AG20443 (cell line): Measurements from ENCODE around the gene KCNT1.

ENCODE experiments used
- DNase-seq: peaks from one replicate; pipeline ENCODE4 v3.0.0; 2012; ENCODE audit warnings: low spot score, mixed read lengths

KCNT1 gene

DNA sequence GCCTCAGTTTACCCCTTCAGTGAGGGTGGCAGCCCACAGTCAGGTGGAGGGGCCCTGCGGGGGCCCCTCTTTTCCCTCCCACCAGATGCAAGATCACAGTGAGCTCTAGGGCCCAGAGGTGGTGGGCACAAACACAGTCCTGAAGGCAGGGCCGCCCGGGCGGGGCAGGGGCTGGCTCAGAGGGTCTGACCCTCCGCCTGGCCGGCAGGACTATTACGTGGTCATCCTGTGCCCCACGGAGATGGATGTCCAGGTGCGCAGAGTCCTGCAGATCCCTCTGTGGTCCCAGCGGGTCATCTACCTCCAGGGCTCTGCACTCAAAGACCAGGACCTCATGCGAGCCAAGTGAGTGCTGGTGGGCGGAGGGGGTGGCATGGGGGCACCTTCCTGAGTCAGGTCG, 63.4 kb downstream of the KCNT1 start:
- no peak for DNase-seq

DNA sequence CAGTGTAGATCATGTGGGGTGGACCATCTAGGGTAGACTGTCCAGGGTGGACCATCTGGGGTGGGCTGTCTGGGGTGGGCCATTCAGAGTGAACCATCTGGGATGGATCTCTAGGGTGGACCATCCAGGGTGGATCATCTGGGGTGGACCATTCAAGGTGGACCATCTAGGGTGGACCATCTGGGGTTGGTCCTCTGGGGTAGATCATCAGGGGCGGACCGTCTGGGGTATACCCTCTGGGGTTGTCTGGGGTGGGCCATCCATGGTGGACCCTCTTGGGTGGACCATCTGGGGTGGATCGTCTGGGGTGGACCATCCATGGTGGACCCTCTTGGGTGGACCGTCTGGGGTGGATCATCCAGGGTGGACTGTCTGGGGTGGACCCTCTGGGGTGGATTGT, 64.3 kb downstream of the KCNT1 start:
- DNase-seq, result no peak

DNA sequence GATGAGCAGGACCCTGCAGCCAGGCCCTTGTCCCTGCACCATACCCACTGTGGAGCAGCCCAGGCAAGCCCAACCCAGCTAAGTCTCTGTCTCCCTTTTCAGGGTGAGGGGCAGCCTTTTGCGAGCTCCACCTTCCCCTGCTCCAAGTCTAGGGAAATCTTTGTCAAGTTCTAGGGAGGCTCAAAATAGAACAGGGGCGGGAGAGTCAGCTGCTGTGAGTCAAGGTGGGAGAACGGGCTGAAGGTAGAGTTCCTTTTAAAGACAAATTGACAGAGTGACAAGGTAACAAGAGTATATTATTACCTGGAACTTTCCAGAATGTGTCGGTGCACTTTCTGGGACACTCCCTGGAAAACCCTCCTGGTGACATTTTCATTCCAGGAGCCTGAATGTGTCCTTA, 64.7 kb downstream of the KCNT1 start:
- no peak for DNase-seq

DNA sequence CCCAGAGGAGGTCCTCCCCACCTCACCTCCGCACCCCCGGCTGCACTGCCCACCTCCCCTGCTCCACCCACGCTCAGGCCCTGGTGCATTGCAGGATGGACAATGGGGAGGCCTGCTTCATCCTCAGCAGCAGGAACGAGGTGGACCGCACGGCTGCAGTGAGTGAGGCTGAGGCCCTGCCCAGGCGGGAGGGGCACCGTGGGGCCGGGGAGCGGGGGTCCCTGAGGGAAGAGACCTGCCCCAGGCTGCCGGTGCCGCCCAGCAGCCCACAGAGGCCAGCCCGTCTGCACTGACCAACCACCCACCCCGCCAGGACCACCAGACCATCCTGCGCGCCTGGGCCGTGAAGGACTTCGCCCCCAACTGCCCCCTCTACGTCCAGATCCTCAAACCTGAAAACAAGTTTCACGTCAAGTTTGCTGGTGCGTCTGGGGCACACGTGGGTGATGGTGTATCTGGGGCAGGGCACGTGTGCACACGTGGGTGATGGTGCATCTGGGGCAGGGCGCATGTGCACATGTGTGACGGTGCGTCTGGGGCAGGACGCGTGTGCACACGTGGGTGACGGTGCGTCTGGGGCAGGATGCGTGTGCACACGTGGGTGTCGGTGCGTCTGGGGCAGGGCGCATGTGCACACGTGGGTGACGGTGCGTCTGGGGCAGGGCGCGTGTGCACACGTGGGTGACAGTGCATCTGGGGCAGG, 66.7 kb downstream of the KCNT1 start:
- no peak for DNase-seq

DNA sequence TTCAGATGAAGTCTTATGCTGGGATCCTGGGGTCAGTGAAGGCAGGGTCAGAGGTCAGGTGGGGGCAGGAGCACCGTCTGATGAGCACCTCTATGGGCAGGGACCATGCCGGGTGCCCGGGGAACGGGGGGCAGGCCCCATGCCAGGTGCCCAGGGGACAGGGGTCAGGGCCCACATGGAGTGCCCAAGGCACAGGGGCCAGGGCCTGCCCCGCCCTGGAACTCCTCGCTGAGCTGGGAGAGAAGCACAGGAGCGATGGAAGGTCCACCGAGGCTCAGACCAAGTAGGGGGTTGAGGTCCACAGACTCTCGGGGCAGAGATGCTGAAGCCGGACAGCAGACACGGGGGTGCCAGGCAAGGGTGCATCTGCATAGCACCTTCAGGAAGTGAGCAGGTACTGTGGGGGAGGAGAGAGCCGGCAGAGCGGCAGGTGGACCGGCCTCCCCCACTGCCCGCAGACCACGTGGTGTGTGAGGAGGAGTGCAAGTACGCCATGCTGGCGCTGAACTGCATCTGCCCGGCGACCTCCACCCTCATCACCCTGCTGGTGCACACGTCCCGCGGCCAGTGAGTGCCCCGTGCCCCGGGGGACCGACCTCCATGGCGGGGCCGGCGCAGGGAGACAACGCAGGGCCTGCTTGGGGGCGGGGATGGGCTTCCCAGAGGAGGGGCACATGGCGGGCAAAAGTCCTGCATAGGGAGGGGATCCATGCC, 67.7 kb downstream of the KCNT1 start:
- DNase-seq, result no peak

DNA sequence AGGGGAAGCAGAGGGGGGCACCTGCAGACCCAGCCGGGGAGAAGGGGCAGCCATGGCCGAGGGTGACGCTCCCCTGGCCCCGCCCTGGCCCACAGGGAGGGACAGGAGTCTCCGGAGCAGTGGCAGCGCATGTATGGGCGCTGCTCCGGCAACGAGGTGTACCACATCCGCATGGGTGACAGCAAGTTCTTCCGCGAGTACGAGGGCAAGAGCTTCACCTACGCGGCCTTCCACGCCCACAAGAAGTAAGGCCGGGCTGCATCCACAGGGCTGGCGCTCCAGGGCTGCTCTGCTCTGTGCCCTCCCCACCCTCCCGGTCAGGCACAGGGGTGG, 68.2 kb downstream of the KCNT1 start:
- DNase-seq, result no peak

DNA sequence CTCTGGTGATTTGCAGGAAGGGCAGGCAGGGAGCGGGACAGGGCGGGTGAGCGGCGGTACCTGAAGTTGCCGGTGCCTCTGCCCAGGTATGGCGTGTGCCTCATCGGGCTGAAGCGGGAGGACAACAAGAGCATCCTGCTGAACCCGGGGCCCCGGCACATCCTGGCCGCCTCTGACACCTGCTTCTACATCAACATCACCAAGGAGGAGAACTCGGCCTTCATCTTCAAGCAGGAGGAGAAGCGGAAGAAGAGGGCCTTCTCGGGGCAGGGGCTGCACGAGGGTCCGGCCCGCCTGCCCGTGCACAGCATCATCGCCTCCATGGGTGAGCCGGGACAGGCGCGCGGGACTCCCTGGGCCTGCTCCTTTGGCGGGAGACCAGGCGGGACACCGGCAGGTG, 68.8 kb downstream of the KCNT1 start:
- DNase-seq, result no peak

DNA sequence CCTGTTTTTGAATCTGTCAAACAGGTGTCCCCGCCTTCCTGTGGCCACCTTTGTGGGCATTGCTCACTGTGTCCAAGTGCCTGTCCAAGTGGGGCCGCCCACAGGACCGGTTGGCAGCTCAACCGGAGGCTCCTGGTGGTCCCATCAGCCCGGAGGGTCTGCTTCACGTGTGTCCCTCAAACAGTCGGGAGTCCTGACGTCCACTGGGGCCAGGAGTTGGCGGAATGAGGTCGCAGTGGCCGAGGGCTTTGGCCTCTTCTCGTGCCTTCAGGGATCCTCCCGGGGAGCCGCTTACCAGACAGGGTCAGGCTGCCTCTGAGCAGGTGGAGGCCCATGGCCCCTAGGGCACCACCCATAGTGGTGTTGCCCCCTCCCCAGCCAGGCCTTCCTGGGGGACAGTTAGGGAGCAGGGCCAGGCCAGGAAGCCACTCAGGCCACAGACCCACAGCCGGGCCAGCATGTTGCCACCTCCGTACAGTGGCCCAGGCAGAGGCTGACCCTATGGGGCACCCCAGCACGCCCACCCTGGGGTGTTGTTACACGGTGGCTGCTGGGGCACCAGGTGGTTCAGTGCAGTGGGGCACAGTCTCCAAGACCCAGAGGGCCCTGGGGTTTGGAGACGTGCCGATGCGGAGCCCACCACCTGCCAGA, 69.5 kb downstream of the KCNT1 start:
- no peak for DNase-seq

DNA sequence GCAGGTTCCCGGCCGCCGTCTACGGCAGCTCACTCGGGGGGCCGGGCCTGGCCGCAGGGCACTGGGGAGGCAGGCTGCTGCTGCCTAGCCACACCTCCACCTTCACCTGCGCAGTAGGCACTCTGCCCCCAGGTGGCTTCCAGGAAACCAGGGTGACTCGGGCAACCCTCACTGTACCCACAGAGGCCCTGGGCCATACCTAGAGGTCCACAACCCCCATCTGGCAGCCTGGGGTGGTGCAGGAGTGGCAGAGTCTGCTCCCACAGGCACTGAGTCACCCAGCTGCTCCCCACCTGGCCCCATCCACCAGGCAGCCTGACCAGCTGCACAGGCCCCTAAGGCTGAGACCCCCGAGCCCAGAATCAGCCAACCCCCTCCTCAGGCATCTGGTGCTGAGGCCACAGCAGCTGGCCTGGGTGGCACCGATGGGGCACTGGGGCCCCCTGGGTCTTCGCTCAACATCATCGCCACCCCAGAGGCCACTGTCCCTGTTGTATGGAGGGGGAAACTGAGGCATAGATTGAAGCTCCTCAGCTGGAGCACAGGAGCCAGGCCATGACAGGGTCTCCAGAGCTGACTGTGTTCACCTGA, 70.2 kb downstream of the KCNT1 start:
- DNase-seq, result no peak

DNA sequence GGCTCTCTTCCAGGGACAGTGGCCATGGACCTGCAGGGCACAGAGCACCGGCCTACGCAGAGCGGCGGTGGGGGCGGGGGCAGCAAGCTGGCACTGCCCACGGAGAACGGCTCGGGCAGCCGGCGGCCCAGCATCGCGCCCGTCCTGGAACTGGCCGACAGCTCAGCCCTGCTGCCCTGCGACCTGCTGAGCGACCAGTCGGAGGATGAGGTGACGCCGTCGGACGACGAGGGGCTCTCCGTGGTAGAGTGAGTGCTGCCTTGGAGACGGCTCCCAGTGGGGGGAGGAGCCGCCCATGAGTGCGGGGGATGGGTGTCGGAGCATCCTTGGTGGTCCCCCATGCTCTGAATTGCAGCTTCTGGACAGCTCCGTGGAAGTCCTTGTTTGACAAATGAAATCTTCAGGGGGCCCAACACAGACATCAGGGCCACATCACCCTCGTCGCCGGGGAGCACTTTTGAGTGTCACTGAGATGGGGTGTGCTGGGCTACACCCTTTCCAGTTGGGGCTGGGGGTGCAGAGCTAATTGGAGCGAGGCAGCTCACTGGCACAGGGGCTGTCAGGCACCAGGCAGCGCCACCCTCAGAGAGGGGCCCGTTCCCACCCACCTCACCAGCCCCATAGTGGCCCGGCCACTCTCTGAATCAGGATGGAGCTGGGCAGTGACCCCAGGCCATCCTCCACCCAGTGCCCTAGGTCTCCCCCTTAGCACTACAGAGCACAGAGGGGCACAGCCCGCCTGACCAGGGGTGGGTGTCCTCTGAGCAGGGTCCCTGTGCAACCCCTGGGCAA, 70.9 kb downstream of the KCNT1 start:
- no peak for DNase-seq

DNA sequence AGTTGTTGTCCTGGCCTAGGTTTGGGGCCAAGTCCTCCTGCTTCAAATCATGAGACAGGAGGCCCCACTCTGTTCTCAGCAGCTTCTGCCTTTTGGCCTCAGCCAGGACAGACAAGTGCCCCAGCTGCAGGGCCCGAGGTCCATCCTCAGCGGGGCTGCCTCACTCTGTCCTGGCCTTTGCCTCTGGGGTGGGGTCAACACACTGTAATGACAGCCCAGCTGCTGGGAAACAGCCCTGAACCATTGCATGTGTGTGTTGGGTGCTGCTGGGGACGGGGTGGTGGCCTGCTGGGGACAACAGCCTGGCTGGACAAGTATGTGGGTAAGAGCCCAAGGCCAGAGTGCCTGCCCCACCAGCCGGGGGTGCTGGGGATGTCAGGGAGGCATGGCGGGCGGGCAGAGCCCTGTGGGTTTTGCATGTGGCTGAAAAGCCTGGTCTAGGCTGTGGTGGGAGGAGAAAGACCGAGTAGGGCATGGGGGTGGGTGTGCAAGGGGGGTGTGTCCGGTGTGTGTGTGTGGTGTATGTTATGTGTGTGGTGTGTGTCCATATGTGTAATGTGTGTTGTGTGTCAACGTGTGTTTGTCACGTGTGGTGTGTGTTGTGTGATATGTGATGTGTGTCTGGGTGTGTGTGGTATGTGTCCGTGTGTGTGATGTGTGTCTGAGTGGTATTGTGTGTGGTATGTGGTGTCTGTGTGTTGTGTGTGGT, 71.7 kb downstream of the KCNT1 start:
- no peak for DNase-seq

DNA sequence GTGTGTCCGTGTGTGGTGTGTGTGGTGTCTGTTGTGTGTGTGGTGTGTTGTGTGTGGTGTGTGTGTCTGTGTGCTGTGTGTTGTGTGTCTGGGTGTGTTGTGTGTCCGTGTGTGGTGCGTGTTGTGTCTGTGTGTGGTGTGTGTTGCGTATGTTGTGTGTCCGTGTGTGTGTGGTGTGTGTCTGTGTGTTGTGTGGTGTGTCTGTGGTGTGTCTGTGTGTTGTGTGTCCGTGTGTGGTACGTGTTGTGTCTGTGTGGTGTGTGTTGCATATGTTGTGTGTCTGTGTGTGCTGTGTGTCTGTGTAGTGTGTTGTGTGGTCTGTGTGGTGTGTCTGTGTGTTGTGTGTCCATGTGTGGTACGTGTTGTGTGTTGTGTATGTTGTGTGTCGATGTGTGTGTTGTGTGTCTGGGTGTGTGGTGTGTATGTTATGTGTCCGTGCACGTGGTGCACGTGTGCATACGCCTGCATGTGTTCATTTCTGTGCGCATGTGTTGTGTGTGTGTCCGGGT, 72.3 kb downstream of the KCNT1 start:
- no peak for DNase-seq

DNA sequence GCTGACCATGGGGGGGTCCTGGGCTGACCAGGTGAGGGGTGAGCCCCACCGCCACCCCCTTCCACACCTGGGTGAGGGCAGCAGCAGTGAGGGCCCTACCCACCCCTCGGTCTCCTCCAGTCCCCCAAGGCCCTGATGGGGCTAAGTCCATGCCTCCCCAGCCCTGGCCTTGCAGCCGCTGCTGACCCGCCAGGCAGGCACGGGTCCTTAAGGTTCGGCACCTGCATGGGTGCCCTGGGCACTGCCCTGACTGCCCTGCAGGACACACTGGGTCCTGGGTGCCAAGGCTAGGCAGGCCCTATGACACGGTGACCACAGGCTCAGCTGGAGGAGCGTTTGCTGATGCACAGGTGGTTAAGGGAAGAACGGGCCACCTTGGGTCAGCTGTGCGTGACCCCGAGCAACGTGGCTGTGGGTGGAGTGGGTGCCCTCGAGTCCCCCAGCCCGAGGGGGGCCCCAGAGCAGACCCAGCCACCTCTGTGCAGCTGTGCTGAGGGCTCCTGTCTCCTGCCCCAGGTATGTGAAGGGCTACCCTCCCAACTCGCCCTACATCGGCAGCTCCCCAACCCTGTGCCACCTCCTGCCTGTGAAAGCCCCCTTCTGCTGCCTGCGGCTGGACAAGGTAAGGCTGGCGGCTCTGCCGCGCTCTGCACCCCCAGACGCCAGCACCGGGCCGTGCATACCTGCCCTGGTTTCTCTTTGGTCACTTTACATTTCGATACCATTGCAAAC, 73.0 kb downstream of the KCNT1 start:
- no peak for DNase-seq

DNA sequence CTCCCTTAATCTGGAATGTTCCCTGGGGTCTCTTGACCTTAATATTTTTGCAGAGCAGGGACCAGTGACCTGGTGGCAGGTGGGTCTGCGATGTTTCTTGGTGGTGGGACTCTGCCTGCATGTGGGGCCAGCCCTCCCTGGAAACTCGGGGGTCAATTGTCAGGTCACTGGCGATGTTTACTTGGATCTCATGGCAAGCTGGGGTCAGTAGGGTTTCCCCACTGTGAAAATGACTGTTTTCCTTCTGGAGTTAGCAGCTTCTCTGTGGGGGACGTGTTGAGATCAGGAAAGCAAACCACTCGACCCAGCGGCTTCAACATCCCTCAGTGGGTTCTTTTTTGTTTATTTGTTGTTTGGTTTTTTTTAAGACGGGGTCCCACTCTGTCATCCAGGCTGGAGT, 73.9 kb downstream of the KCNT1 start:
- DNase-seq, result no peak

DNA sequence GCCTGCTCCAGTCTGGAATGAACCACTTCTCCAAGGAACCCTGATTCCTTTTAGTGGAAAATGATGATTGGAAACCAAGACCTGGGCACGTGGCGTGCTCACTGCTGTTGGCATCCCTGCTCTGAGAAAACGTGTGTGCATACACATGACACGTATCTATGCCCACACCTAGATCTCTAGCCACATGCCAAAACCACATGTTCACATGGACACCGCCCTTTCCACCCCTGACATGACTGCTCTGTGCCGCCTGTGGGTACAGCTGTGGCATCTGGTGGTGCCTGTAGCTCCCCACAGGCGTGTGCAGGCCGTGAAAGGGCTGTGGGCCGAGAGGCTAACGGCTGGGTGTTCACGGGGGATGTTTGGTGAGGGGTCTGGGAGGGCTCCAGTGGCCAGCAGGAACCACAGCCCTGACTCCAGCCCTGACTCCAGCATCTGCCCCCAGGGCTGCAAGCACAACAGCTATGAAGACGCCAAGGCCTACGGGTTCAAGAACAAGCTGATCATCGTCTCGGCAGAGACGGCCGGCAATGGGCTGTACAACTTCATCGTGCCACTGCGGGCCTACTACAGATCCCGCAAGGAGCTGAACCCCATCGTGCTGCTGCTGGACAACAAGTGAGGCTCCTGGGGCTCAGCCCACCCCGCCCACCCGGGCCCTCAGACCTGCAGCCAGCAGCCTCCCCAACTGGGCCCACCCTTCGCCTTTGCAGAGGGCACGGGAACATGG, 75.1 kb downstream of the KCNT1 start:
- DNase-seq, result no peak

DNA sequence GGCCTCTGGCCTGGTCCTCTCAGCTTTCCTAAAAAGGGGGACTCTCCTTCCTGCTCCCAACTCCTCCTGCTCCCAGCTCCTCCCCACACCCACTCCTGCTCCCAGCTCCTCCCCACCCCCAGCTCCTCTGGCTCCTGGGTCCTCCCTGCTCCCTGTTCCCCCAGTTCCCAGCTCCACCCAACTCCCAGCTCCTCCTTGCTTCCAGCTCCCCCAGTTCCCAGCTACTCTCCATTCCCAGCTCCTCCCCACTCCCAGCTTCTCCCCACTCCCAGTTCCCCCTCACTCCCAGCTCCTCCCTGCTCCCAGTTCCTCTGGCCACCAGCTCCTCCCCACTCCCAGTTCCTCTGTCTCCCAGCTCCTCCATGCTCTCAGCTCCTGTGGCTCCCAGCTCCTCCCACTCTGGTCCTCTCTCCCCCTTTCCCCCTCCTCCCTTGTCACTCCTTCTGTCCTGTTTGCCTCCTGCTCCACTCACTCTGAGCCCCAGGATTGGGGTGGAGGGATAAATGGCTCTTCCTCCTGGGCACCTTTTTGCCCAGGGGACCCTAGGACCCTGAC, 75.7 kb downstream of the KCNT1 start:
- DNase-seq, result no peak

DNA sequence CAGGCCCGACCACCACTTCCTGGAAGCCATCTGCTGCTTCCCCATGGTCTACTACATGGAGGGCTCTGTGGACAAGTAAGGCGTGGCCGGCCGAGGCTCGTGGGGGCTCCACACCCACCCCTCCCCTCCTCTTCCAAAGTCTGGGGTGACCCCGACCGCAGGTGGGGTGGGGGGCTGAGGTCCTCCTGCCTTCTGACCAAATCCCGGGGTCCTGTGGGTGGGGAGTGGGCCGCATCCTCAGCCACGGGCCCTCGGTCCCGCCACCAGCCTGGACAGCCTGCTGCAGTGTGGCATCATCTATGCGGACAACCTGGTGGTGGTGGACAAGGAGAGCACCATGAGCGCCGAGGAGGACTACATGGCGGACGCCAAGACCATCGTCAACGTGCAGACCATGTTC, 76.4 kb downstream of the KCNT1 start:
- DNase-seq, result no peak

DNA sequence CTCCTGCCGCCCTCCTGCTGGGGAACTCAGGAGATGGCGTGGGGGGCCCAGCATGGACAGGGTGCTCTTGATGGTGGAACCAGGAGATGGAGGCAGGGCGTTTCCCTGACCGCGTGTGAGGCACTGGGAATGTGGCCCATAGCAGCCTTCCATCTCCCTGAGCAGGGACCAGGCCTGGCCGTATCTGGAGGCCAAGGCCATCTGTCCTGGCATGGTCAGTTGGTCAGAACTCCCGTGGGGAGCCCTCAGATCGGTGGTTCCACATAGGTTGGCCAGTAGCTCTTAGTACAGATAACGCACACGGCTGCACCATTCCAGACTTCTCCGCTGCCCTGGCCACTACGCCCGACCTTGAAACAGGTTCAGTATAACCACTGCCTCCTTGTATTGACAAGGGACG, 77.6 kb downstream of the KCNT1 start:
- no peak for DNase-seq

DNA sequence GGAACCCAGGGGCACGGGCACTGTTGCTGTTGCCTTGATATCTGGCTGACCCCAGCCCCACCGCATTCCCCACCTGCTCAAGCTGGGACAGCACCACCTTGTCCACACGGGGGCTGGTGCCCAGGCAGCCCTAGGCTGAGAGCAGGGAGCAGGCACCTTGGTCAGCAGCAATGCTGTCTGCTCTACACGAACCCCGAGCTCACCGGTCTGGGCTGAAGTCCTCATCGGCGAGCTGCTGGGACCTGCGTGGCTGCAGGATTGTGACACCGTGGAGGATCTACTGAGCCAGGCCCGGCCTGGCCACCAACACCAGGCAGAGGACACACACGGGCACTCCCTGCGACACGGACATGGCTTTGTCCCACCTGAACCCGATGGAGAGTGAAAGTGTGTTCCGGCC, 78.1 kb downstream of the KCNT1 start:
- no peak for DNase-seq

DNA sequence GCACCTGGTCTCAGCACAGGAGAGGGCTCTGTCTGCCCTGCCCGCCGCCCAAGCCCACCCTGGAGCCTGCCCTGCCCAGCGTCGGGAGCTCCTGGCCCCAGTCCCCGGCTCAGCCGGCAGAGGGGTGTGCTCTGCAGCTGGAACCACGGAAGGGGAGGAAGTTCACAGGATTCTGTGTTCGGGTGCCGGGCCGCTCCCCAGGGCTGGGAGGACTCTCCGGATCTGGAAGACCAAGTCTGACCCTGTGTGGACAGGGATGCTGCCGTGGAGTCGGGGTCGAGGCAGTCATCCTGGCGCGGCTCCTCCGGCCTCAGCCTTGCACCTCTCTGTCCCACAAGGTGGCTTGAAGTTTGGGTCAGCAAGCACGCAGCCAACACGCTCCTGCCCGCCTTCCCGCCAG, 78.6 kb downstream of the KCNT1 start:
- DNase-seq, result no peak
